GM21825 (cell line): Measurements from ENCODE around the gene MYH3.

Experiments used
- ATAC-seq: cut with Tn5 transposase; IDR thresholded peaks from one replicate; pipeline ENCODE4 v1.9.1; 2021; ENCODE audit warnings: mild to moderate bottlenecking, moderate library complexity; ENCODE audit not compliant: unreplicated experiment

The MYH3 gene

DNA sequence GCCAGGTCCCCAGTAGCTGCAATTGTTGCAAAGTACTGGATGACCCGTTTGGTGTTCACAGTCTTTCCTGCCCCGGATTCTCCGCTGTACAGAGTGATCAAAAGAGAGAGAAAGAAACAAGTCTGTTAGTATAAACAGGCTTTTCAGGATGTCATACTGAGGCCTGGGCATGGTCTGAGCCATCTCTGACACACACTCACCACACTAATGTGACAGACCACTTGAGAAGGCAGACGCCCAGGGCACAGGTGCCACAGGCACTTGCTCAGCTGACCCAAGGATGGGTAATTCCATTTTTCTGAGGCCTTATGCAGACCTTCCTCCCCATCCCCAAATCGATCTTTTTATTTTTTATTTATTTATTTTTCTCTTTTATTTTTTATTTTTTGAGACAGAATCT is 7.5 kb downstream of the MYH3 start:
- no peak for ATAC-seq

DNA sequence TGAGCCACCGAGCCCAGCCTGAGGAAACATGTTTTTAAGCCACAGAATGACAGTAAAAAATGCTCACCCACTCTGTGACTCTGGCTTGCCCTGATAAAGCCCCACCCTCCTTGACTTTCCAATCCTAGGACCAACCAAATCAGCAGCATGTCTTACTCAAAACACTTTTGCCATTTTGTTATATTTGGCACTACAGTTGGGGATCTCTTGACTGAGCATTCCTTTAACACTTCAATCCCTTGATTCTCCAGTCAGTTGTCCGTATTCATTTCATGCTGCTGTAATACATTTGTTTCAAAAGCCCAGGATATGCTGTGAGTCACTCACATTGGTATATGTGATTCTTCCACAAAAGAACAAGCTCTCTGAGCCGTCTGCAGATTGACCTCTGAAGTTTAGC is 8.2 kb downstream of the MYH3 start:
- ATAC-seq = no peak

- no peak for ATAC-seq
Measured at GRCh38 chr17:10648381-10648780, 8.7 kb downstream of the MYH3 start.

- no peak for ATAC-seq
Measured at GRCh38 chr17:10646392-10646990, 10.6 kb downstream of the MYH3 start.

GRCh38 chr17:10640475-10640874 is 16.6 kb downstream of the MYH3 start:
- no peak for ATAC-seq

DNA sequence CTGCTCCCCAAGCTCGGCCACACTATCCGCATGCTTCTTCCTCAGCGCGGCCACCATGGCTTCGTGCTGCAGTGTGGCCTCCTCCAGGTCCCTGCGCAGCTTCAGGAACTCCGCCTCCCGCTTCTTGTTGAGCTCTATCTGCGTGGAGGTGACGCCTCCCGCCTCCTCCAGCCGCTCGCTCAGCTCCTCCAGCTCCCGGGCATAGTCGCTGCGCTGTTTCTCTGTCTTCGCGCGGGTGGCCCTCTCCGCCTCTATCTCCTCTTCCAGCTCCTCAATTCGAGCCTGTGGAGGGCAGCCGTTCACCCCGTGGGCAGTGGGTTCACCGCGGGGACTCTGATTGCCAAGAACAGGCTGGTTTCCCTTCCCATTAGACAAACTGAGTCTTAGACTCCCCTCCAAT is 19.0 kb downstream of the MYH3 start:
- ATAC-seq = no peak

GRCh38 chr17:10635290-10635689 is 21.8 kb downstream of the MYH3 start:
- ATAC-seq = no peak

- peak; percentile 91 for ATAC-seq
Measured at GRCh38 chr17:10633738-10634379, 23.2 kb downstream of the MYH3 start.

- no peak for ATAC-seq
Measured at GRCh38 chr17:10631701-10632100, 25.4 kb downstream of the MYH3 start.

DNA sequence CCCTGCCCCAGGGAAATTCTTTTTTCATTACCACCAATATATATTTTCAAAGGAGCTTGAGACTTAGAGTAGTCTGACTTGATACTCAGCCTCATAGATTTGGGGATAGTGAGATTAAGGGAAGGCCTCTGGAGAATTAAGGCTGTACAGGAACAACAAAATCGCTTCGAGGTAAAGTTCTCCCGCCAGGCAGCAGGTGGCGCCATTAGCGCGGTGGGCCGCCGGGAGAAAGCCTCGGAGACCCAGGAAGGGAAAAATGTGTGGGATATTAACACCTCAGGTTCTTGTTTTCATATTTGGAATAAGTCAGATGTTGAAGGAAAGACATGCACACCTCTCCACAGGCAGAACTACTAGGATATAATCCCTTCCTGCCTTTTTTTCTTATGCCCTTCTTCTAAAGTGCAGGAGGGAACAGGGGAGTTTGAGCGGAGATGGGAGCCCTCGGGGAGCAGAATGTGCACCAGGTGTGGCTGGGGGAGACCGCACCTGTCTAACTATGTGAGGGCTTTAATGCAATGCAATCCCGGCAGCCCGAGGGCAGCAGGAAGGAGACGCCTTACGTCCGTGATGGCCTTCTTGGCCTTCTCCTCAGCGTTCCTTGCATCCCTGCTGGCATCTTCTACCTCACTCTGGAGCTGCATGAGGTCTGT is 25.9 kb downstream of the MYH3 start:
- no peak for ATAC-seq

DNA sequence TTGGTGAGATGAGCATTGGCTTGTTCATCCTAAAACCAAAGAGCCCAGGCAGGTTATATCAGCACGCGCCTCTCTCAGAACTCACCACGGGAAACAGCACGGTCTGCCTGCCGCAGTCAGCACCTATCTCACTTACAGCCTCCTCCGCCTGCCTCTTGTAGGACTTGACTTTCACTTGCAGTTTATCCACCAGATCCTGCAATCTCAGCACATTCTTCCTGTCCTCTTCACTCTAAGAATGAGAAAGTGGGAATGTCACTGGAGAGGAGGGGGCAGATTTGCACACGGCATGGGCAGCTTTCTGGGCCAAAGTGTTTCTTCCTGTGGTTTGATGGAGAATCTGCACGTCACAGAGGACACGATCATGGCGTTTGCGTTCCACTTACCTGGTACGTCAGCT is 27.4 kb downstream of the MYH3 start:
- ATAC-seq = no peak

- no peak for ATAC-seq
Measured at GRCh38 chr17:10628756-10629155, 28.4 kb downstream of the MYH3 start.

DNA sequence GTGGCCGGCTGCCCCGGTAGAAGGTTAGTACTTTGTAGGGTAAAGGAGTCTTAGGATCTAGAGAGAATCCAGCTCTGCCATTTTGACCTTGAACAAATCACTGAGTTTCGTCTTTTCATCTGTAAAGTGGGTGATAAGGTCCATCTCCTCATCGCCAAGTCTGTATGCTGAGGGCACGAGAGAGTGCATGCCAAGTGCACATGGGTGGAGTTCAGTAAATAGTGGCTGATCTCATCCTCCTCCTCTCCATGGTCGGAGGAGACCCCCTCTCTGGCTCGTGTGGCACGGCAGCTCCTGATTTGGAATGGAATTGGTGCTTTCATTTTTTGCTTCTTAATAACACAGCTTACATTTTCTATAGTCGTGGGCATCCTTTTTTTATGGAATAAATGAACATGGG is 30.7 kb downstream of the MYH3 start:
- no peak for ATAC-seq

DNA sequence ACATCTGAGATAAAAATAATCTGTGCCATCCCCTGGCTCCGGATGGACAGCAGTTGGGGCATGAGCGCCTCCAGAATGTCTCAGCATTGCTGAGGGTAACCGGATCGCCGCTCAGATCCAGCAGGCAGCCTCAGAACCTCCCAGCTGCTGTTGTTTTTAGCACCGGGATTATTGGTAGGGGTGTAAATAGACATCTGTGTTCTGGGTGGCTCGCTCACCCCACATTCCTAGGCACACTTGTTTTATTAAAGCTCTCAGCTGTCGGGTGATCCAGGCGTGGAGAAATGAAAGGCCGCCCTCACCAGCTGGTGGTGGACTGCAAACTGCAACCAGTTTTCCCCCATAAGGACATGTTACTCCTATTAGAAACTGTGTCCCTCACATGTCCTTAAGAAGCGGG is 32.1 kb downstream of the MYH3 start:
- ATAC-seq = no peak

DNA sequence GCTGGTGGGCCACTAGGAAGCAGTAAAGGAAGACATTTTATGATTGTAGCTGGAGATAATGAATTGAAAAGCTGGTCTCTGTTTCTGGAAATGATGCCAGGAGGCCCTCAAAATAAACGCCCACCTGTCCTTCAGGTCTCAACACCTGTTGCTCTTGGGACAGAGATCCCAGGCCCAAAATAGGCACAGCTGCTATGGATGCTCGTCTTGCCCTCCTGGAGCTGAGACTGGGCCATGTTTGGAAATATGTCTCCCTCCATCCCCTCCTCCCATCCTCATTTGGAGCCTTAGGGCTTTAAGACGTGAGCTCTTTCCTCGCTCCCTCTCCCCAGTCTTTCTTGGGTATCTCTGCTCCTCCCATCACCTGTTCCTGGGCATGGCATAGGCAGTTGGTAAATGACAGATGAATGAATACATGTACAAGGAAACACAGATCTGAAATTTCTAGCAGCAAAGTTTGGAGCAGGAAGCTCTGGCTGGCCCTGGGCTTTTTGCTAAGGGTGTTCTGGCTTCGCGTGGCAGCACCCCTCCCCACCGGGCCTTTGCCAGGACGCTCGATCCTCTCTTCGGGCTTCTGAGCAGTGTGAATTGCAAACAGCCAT is 33.3 kb downstream of the MYH3 start:
- no peak for ATAC-seq

DNA sequence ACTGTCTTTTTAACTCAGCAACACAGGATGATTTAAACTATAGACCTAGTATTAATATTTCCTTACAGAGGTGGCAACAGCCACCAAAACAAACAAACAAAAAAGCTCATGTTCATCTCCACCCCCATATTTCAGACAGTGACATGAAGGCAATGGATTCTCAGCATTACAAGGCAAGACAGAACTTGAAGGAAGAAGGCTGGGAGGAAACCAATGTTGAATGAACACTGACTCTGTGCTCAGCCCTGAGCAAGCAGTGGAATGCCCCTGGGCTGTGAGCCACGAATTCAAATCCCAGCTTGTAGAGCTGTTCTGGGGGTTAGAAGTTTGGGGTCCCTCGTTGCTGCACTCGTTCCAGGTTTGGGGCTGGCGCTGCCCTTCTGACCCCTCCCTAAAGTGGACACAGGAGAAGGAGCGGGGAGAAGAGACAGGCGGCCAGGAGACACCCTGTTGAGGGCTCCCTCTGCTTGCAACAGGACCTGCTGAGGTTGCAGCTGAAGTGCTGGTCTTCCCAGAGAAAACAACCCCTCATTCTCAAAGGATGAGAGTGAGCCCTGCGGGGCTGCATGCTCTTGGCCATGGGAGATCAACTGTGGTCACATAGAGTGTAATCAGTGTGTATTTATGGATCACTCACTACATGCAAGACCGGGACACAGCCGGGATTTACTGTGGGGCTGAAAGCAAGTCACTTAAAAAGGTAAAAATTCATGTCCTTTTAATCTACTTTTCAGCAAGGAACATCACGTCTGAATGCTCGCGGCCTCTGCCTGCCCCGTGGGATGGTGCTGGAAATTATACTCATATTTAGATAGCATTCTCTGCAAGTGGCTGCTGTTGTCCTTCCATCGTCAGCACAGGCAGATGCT is 34.3 kb downstream of the MYH3 start:
- no peak for ATAC-seq

- no peak for ATAC-seq
Measured at GRCh38 chr17:10621397-10621796, 35.7 kb downstream of the MYH3 start.

GRCh38 chr17:10620823-10621222 is 36.3 kb downstream of the MYH3 start:
- ATAC-seq = no peak

GRCh38 chr17:10618202-10618635 is 38.9 kb downstream of the MYH3 start:
- peak; percentile 71 for ATAC-seq

- ATAC-seq = no peak
Measured at GRCh38 chr17:10617120-10617505, 40.0 kb downstream of the MYH3 start.

DNA sequence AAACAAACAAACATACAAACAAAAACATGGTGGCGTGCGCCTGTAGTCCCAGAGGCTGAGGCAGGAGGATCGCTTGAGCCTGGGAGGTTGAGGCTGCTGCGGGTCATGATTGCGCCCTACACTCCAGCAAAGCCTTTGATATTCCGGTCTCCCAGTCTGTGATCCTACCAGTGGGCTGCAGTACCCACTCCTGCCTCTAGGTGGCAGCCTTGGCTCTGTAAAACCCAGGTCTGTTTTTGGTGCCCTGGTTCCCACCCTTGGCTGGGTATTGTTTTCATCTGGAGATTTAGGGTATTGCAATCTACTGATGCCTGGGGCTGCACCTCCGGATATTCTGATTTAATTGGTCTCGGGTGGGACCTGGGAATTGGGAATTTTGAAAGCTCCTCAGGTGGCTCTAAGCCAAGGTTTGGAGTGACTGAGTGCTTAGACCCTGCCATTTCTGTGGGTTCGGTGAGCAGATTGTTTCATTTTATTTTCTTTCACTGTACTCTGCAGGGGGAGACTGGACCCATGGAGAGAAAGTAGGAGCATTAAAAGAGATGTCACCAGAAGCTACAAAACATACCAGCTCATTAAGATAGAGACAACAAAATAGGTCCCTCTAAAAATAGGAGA is 40.5 kb downstream of the MYH3 start:
- peak; percentile 49 for ATAC-seq
